GM18867 (cell line): ENCODE data around the gene L3MBTL4.
A peak's percentile ranks its signal among the peaks of the same experiment; 100 is the strongest.
"Not testable (repeated sequence)": the region's sequence is repeated elsewhere in the genome, so short reads cannot be mapped to it uniquely, and the experiment has no call there.

Experiments
- ATAC-seq: cut with Tn5 transposase; IDR thresholded peaks from one replicate; pipeline ENCODE4 v1.9.1; 2021; ENCODE audit warnings: mild to moderate bottlenecking, moderate library complexity; ENCODE audit not compliant: unreplicated experiment

Gene L3MBTL4

DNA sequence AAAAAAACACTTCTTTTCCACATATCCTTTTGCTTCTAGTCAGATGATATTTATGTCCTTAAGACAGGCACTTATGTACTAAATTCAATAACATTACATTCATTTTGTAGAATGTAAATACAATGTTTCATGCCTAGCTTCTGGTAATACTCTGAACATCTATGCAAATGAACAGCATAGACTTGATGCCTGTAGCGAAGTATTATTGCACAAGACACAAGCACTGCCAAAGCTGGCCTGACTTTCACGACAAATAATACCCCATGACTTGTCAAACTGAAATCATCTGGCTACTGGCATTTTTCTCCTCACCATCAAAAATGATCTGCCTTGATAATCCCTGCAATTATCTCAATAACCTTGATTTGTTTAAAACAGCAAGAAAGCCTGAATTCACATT lies 101.3 kb downstream of the L3MBTL4 start:
- no peak for ATAC-seq

GRCh38 chr18:6311456-6312215 lies 103.1 kb downstream of the L3MBTL4 start:
- no peak for ATAC-seq

DNA sequence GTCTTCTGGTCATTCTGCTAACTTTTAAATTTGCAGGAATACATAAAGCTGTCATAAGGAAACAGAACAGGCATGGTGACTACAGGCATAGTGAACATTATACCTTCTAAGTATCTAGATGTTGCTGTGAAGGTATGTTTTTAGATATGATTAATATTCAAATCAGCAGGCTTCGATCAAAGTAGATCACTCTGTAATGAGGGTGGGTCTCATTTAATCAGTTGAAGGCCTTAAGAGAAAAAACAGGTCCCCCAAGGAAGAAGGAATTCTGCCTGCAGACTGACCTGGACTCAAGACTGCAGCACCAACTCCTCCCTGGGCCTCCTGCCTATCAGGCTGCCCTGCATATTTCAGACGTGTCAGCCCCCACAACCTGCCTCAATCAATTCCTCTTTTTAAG lies 104.0 kb downstream of the L3MBTL4 start:
- ATAC-seq = no peak

- no peak for ATAC-seq
Measured at GRCh38 chr18:6297875-6298274, 116.8 kb downstream of the L3MBTL4 start.

DNA sequence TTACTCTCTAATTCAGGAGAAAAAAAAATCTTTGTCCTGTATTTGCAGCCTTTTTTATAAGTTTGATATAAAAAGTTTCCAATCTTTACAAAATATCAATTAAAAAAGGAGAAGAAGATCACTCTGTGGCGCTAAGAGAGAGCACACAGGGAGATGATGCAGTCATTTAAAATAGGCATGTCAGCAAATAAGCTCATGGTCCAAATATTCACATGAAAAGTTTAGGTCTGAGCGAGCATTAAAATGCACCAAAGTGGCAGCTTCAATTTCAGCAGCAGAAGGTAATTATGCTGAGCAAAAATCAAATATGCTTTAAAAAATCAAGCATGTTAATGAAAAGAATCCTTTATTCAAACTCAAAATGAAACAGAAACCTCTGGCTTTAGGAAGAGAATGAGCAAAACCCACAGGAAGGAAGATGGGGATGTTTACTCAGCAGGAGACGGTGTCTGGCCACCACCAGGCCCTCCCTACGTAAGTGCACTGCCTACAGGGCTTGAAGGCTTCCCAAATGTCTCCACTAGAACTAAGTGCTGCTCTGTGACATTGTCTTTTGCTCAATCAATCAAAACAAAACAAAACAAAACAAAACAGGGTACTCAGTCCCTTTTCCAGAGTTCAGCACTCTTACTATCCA lies 120.4 kb downstream of the L3MBTL4 start:
- ATAC-seq = no peak

DNA sequence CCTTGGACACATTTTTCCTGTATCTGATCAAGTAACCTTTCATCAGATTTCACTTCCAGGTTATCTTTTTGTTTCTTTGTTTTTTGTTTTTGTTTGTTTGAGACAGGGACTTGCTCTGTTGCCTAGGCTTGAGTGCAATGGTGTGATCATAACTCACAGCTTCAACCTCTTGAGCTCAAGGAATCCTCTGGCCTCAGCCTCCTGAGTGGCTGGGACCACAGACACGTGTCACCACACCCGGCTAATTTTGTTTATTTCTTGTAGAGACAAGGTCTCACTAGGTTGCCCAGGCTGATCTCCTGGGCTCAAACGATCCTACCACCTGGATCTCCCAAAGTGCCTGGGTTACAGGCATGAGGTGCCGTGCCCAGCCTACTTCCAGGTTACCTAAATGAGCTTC lies 124.9 kb downstream of the L3MBTL4 start:
- ATAC-seq = no peak

DNA sequence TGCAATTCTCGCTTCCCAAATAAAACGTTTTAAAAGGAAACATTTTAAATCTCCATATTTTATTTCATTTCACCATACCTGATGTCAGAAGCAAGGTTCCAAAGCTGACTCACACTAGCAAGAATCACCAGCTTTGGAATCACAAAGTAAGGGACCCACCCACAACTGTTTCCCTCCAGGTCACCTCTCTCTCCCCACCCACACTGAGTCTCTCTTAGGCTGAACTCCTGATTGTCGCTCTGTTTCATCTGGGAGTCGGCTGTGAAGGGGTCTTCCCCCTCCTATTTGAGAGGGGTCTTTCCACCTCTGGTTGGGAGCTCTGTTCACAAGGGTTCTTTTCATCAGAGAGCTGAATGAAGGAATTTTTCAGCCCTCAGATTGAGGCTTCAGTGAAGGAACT lies 128.1 kb downstream of the L3MBTL4 start:
- ATAC-seq = no peak

DNA sequence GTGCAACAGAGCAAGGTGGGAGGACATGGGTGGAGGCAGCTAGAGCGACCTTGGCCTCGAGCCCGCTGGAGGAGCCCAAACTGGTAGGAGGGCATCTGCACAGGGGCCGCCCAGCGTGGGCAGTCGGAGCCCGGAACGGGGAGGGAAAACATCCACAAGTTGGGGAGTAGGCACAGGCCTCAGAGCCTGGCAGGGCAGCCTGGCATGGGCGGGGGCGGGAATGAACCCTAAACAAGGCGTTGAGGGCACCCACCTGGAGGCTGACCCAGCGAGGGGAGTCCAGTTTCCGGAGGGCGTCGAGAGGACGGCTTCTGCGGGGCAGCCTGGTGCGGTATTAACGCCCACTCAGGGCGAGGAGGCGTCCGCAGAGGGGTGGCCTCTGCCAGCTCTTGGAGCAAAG lies 129.9 kb downstream of the L3MBTL4 start:
- no peak for ATAC-seq

- ATAC-seq = no peak
Measured at GRCh38 chr18:6284300-6284699, 130.4 kb downstream of the L3MBTL4 start.

DNA sequence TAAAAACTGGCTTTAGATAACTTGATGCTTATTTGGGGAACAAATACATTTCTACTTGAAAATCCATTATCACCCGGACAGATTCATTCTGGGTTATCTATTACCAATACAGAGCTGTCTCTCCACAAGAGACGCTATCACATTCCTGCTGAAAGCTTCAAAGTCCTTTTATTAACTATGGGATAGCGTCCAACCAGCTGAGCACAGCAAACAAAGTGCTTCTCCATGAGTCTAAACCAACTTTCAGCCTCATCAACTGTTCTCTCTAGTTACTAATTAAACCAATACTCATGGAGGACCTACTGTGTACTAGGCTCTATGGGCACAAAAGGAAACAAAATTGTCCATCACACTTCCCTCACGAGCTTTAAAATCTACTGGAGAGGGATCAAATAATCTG lies 132.8 kb downstream of the L3MBTL4 start:
- ATAC-seq = no peak

GRCh38 chr18:6280211-6280743 lies 134.4 kb downstream of the L3MBTL4 start:
- no peak for ATAC-seq

- no peak for ATAC-seq
Measured at GRCh38 chr18:6279308-6279707, 135.4 kb downstream of the L3MBTL4 start.

- ATAC-seq = no peak
Measured at GRCh38 chr18:6273423-6273822, 141.3 kb downstream of the L3MBTL4 start.

- not testable (repeated sequence) for ATAC-seq
Measured at GRCh38 chr18:6272144-6272543, 142.6 kb downstream of the L3MBTL4 start.

DNA sequence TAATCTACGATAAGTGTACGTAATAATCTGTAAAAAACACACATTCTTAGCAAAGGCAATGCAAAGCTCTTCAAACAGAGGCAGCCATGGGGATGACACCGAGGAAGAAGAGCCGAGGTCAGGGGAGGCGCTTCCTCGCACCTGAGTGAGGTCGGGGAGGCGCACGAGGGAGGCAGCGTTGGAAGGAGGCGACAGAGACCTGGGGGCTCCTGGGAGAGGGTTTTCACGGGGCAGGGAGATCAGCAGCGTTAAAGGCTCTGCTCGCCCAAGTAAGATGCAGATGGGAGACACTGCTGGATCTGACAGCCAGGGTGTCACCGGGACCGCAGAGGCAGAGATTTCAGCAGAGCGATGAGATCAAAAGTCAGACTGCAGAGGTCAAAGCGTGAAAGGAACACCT lies 143.1 kb downstream of the L3MBTL4 start:
- no peak for ATAC-seq

- ATAC-seq = peak; percentile 94
Measured at GRCh38 chr18:6270771-6271216, 143.9 kb downstream of the L3MBTL4 start.

DNA sequence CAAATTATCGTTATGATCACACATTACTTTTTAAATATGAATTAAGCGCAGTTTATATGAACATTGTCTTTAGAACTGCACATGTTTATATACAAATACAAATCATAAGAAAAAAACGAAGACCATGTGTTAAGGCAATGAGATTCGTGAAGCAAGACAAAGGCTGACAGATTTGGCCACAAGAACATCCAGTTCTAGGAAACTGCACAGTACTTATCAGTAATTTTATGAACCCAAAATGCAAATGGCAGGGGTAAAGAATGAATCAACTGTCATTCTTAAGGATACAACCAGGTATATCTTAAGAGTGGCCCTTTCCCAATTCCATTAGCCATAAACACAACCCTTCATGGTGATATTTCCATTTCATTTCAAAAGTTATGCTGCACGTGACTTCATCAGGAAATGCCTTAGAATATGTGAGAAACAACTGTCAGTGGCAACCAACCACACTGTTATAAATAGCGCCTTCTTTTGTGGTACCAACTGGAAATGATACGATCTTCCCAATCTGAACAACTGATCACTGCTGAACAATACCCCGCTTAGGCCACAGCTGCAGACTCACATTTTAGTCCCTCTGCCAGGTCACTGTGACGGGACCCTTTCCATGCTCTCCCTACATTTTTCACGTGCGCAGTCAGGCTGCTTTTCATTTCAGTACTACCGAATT lies 144.9 kb downstream of the L3MBTL4 start:
- ATAC-seq = no peak

GRCh38 chr18:6266212-6266611 lies 148.5 kb downstream of the L3MBTL4 start:
- ATAC-seq = no peak

- ATAC-seq = no peak
Measured at GRCh38 chr18:6261938-6262337, 152.8 kb downstream of the L3MBTL4 start.

DNA sequence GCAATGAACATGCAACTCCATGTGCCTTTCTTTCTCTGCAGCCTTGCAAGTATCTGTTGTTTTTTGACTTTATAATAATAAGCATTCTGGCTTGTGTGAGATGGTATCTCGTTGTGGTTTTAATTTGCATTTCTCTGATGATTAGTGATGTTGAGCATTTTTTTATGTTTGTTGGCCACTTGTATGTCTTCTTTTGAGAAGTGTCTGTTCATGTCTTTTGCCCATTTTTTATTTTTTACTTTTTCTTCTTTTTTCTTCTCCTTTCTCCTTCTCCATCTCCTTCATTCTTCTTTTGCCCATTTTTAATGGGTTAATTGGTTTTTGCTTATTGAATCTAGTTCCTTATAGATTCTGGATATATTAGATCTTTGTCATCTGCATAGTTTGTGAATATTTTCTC lies 155.4 kb downstream of the L3MBTL4 start:
- not testable (repeated sequence) for ATAC-seq

DNA sequence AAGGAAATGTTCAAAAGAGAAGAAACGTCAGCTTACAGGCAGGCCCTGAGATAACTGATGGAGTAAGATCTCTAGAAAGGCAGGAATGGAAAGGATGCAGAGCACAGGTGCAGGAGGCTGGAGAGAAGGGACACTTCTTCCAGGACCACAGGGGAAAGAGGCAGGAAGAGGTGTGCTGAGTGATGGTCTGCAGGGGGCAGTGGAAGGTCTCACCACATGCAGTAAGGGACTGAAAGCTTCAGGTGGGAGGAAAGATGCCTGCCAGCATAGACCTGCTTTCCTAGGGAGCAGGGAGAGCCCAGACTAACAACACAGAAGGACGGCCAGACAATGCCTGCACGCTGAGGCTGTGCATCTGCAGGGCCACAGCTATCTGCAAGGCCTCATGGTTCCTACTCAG lies 156.8 kb downstream of the L3MBTL4 start:
- no peak for ATAC-seq

DNA sequence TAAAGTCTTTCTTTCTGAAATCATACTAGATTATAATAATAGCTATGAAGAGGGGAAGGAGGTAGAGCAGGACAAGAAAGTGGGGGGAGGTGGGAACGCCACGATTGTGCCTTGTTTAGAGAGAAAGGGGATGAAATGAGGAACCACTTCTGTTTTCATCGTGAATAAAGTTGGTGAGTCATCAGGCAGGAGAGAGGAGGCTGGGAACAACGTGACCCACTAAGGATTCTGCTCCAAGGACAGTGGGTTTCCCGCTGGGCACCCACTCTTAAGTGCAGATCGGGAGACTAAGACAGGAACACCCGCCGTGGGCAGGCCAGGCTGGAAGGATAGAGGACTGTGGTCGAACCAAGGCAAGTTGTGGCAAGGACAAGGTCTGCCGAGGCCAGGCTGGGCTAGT lies 158.2 kb downstream of the L3MBTL4 start:
- ATAC-seq = no peak
